Measurements from ENCODE around the gene SEC14L1. TPM values are rescaled to one million over a fixed set of nuclear protein-coding genes. Genes with fewer than 3 reads are reported as not detected.

The SEC14L1 gene
- total and polyA plus RNA-seq, 4 donors: 17.0 to 52.0 (median 26.8) TPM

DNA sequence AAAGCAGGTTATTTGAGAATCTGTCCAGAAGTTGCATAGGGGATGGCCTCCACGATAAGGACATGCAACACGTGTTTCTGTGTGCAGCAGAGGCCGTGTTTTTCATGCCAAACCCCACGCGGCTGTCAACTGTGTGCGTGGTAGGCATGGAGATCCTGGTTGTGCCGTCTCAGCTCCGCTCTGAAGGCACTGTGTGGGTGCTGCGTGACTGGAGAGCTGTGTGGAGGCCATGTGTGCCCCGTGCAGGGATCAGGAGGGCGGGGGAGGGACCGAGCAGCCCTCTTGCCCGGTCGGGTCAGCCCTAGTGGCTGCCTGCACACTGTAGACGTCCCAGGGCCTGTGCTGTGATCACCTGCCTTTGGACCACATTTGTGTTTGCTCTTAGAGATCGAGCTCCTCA is 74.5 kb downstream of the SEC14L1 start (continued):
- TF ChIP-seq, protein P1, sequence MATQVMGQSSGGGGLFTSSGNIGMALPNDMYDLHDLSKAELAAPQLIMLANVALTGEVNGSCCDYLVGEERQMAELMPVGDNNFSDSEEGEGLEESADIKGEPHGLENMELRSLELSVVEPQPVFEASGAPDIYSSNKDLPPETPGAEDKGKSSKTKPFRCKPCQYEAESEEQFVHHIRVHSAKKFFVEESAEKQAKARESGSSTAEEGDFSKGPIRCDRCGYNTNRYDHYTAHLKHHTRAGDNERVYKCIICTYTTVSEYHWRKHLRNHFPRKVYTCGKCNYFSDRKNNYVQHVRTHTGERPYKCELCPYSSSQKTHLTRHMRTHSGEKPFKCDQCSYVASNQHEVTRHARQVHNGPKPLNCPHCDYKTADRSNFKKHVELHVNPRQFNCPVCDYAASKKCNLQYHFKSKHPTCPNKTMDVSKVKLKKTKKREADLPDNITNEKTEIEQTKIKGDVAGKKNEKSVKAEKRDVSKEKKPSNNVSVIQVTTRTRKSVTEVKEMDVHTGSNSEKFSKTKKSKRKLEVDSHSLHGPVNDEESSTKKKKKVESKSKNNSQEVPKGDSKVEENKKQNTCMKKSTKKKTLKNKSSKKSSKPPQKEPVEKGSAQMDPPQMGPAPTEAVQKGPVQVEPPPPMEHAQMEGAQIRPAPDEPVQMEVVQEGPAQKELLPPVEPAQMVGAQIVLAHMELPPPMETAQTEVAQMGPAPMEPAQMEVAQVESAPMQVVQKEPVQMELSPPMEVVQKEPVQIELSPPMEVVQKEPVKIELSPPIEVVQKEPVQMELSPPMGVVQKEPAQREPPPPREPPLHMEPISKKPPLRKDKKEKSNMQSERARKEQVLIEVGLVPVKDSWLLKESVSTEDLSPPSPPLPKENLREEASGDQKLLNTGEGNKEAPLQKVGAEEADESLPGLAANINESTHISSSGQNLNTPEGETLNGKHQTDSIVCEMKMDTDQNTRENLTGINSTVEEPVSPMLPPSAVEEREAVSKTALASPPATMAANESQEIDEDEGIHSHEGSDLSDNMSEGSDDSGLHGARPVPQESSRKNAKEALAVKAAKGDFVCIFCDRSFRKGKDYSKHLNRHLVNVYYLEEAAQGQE (IDR thresholded peaks at IDR 0.05): no peak

DNA sequence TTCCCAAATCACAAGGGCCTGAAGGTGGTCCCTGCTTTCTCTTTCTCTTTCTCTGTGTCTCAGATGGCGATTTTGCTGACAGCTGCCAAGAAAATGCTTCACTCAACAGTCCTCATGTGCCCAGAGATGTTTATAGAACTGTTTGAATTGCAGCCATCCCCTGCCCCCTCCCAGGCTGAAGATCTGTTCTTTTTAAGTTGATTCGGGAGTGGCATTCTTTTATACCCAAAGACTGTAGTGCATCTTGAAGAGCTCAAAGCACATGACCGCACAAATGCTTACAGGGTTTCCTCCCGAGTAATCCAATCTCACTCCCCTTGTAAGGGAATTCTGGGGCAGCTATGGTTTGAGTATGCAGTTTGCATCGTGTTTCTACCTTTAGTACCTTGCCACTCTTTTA is 75.7 kb downstream of the SEC14L1 start:
- Histone ChIP-seq H3K36me3 (ENCODE audit: control insufficient read depth in 4 of 4, insufficient read depth in 3 of 4, low read depth in 1 of 4, low read length in 3 of 4) (peaks cover 5 to 44% (median 29%) of the 10 kb centered on the region in 4 donors), H3K27me3 (ENCODE audit: control insufficient read depth in 4 of 4, insufficient read depth in 4 of 4, low read length in 3 of 4) (no peaks in the 10 kb centered on the region), H3K4me3 (ENCODE audit: low read depth in 1 of 3, low read length in 3 of 3) (no peak overlapping the region), H3K9ac (ENCODE audit: low read depth in 1 of 2, low read length in 2 of 2) (no peak overlapping the region), H3K27ac (ENCODE audit: low read depth in 1 of 2, low read length in 2 of 2) (no peak overlapping the region), H3K4me1 (ENCODE audit: control insufficient read depth in 4 of 4, insufficient read depth in 4 of 4, low read length in 3 of 4) (no peaks in the 10 kb centered on the region), H3K9me3 (ENCODE audit: control insufficient read depth in 4 of 4, low read length in 3 of 4) (no peaks in the 10 kb centered on the region)
- no peak for DNase-seq (ENCODE audit: low spot score)
- WGBS: 83% methylated on average over 5 of the region's 5 CpGs
- TF ChIP-seq, protein P2, sequence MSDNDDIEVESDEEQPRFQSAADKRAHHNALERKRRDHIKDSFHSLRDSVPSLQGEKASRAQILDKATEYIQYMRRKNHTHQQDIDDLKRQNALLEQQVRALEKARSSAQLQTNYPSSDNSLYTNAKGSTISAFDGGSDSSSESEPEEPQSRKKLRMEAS (IDR thresholded peaks at IDR 0.05): no peak
- no peak for TF ChIP-seq FOXA2 (IDR thresholded peaks at IDR 0.05)
- TF ChIP-seq HNF4A (conservative IDR thresholded peaks at IDR 0.05): no peak
- TF ChIP-seq GABPA (IDR thresholded peaks at IDR 0.05 in 1 of 2, conservative IDR thresholded peaks at IDR 0.05 in 1 of 2): no peak
- no peak for TF ChIP-seq YY1 (IDR thresholded peaks at IDR 0.05)
- TF ChIP-seq JUND (IDR thresholded peaks at IDR 0.05): no peak
- TF ChIP-seq, protein P3, sequence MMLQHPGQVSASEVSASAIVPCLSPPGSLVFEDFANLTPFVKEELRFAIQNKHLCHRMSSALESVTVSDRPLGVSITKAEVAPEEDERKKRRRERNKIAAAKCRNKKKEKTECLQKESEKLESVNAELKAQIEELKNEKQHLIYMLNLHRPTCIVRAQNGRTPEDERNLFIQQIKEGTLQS (IDR thresholded peaks at IDR 0.05): no peak
- TF ChIP-seq, protein P4, sequence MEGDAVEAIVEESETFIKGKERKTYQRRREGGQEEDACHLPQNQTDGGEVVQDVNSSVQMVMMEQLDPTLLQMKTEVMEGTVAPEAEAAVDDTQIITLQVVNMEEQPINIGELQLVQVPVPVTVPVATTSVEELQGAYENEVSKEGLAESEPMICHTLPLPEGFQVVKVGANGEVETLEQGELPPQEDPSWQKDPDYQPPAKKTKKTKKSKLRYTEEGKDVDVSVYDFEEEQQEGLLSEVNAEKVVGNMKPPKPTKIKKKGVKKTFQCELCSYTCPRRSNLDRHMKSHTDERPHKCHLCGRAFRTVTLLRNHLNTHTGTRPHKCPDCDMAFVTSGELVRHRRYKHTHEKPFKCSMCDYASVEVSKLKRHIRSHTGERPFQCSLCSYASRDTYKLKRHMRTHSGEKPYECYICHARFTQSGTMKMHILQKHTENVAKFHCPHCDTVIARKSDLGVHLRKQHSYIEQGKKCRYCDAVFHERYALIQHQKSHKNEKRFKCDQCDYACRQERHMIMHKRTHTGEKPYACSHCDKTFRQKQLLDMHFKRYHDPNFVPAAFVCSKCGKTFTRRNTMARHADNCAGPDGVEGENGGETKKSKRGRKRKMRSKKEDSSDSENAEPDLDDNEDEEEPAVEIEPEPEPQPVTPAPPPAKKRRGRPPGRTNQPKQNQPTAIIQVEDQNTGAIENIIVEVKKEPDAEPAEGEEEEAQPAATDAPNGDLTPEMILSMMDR (IDR thresholded peaks at IDR 0.05; ENCODE audit: low read depth, low read length, missing input control): no peak
- no peak for TF ChIP-seq RXRA (IDR thresholded peaks at IDR 0.05)
- TF ChIP-seq SP1 (IDR thresholded peaks at IDR 0.05): no peak
- TF ChIP-seq NR2F2 (IDR thresholded peaks at IDR 0.05): no peak
- no peak for TF ChIP-seq TAF1 (conservative IDR thresholded peaks at IDR 0.05)
- no peak for TF ChIP-seq RAD21 (IDR thresholded peaks at IDR 0.05)
- TF ChIP-seq HNF4G (IDR thresholded peaks at IDR 0.05): no peak
- TF ChIP-seq FOXA1 (IDR thresholded peaks at IDR 0.05): no peak
- TF ChIP-seq, protein P1 (IDR thresholded peaks at IDR 0.05): no peak
- TF ChIP-seq EGR1 (IDR thresholded peaks at IDR 0.05; ENCODE audit: low read depth in 2 of 2): no peak
